Uterus (tissue), 4 donors: ENCODE measurements around the gene NUBP2. TPM values are rescaled to one million over a fixed set of nuclear protein-coding genes. Genes with fewer than 3 reads are reported as not detected.
A peak's percentile ranks its signal among the peaks of the same experiment; 100 is the strongest.

Experiments used
- DNase-seq, 2 donors: peaks; one replicate each; pipeline ENCODE4 v3.0.0-alpha.2; 2019 to 2020
- H3K27ac ChIP-seq, 2 donors: fragments of 200-600 bp; sonication (generic); 1 replicate in 1 of 2; 2 replicates in 1 of 2; pipeline ENCODE4 v1.5.1; 2016 to 2018
- H3K27me3 ChIP-seq, 2 donors: fragments of 200-600 bp; sonication (generic); one replicate each; pipeline ENCODE4 v1.5.1; 2018 to 2019; ENCODE audit warnings: control low read depth in 1 of 2
- H3K36me3 ChIP-seq, 2 donors: fragments of 200-600 bp; sonication (generic); one replicate each; pipeline ENCODE4 v1.5.1; 2019; ENCODE audit warnings: control low read depth in 1 of 2
- H3K4me1 ChIP-seq, 2 donors: fragments of 200-600 bp; sonication (generic); one replicate each; pipeline ENCODE4 v1.5.1; 2018 to 2019; ENCODE audit warnings: control low read depth in 1 of 2
- H3K4me3 ChIP-seq, 2 donors: fragments of 200-600 bp; sonication (generic); 1 replicate in 1 of 2; 2 replicates in 1 of 2; pipeline ENCODE4 v1.5.1; 2018 to 2019; ENCODE audit warnings: mild to moderate bottlenecking in 1 of 2
- H3K9me3 ChIP-seq, 2 donors: fragments of 200-600 bp; sonication (generic); one replicate each; pipeline ENCODE4 v1.5.1; 2019; ENCODE audit warnings: control low read depth in 1 of 2
- POLR2A ChIP-seq, 2 donors: fragments of 450-650 bp; IDR thresholded peaks; one replicate each; pipeline ENCODE4 v1.6.1; 2016; ENCODE audit warnings: antibody characterized with exemption in 2 of 2, mild to moderate bottlenecking in 1 of 2, moderate library complexity in 1 of 2
- intact Hi-C: fragments of 100-400 bp; cut with DNase I; formaldehyde crosslinking; loops from one replicate; pipeline ENCODE4 v1.15.1; 2023; ENCODE audit warnings: low total_unique reads
- total RNA-seq, 4 donors: library from RNA; depleted of rRNA in 3 of 4; stranded (reverse); fragments of >200 nt in 3 of 4; gene quantifications; one replicate each; pipeline versions ENCODE4 v1.1.0 to v1.2.4, GENCODE V29; 2014 to 2023
- TF ChIP-seq, protein P1 (sequence below), 4 experiments: fragments of 200-600 bp in 2 of 4; fragments of 450-650 bp in 2 of 4; sonication (generic) in 2 of 4; IDR thresholded peaks; one replicate each; pipeline ENCODE4 v1.5.1; 2016 to 2019; ENCODE audit warnings: antibody characterized with exemption in 4 of 4, mild to moderate bottlenecking in 2 of 4, moderate library complexity in 1 of 4
- donor health status: DM: yes; HTN: yes; CAD: no.

Gene NUBP2
- total RNA-seq, 4 donors from 2014 or later, result 40.5 to 54.6 (median 47.2) TPM

GRCh38 chr16:1812732-1813163 lies 30.0 kb downstream of the NUBP2 start:
- Histone ChIP-seq H3K27me3 (no peaks in the 10 kb centered on the region), H3K9me3 (no peaks in the 10 kb centered on the region), H3K27ac (no peak overlapping the region), H3K36me3 (no peaks in the 10 kb centered on the region), H3K4me1 (no peaks in the 10 kb centered on the region), H3K4me3 (no peak overlapping the region)
- peak in 1 of 2 donors; percentile 41 for DNase-seq
- TF ChIP-seq POLR2A (IDR thresholded peaks at IDR 0.05), result no peak
- TF ChIP-seq, protein P1, sequence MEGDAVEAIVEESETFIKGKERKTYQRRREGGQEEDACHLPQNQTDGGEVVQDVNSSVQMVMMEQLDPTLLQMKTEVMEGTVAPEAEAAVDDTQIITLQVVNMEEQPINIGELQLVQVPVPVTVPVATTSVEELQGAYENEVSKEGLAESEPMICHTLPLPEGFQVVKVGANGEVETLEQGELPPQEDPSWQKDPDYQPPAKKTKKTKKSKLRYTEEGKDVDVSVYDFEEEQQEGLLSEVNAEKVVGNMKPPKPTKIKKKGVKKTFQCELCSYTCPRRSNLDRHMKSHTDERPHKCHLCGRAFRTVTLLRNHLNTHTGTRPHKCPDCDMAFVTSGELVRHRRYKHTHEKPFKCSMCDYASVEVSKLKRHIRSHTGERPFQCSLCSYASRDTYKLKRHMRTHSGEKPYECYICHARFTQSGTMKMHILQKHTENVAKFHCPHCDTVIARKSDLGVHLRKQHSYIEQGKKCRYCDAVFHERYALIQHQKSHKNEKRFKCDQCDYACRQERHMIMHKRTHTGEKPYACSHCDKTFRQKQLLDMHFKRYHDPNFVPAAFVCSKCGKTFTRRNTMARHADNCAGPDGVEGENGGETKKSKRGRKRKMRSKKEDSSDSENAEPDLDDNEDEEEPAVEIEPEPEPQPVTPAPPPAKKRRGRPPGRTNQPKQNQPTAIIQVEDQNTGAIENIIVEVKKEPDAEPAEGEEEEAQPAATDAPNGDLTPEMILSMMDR (IDR thresholded peaks at IDR 0.05), result peak; percentile 39 to 51 (median 44)
- intact Hi-C loops, result no loop called here

DNA sequence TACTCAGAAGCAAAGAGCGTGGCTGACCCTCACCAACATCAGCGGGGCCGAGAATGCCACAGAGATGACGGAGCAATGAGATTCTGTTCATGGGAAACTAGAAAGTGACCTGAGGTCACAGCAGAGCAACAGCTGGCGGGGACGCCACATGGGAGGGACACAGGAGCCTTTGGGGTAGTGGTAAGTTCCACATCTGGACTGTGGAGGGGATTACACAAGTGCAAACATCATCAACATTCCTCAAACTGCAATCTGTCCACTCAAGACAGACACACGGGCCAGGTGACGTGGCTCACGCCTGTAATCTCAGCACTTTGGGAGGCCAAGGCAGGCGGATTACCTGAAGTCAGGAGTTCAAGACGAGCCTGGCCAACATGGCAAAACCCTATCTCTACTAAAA lies 32.7 kb downstream of the NUBP2 start:
- DNase-seq, result no peak
- no peaks in the 10 kb centered on the region for H3K27me3 ChIP-seq
- no peak overlapping the region for H3K4me3 ChIP-seq
- intact Hi-C loops, result no loop called here
- H3K4me1 ChIP-seq, result no peaks in the 10 kb centered on the region
- no peak overlapping the region for H3K27ac ChIP-seq
- no peak for TF ChIP-seq POLR2A (IDR thresholded peaks at IDR 0.05)
- TF ChIP-seq, protein P1 (IDR thresholded peaks at IDR 0.05), result no peak
- no peaks in the 10 kb centered on the region for H3K9me3 ChIP-seq
- H3K36me3 ChIP-seq, result no peaks in the 10 kb centered on the region

- intact Hi-C loops, result no loop called here
- H3K27ac ChIP-seq, result no peak overlapping the region
- H3K36me3 ChIP-seq, result no peaks in the 10 kb centered on the region
- DNase-seq, result no peak
- no peaks in the 10 kb centered on the region for H3K9me3 ChIP-seq
- no peaks in the 10 kb centered on the region for H3K27me3 ChIP-seq
- H3K4me1 ChIP-seq, result no peaks in the 10 kb centered on the region
- no peak for TF ChIP-seq POLR2A (IDR thresholded peaks at IDR 0.05)
- TF ChIP-seq, protein P1 (IDR thresholded peaks at IDR 0.05), result no peak
- no peak overlapping the region for H3K4me3 ChIP-seq
Measured at GRCh38 chr16:1816396-1817275, 33.9 kb downstream of the NUBP2 start.

- intact Hi-C loops, result no loop called here
Measured at GRCh38 chr16:1817276-1817589, 34.5 kb downstream of the NUBP2 start.

GRCh38 chr16:1817716-1818115 lies 35.0 kb downstream of the NUBP2 start:
- DNase-seq, result no peak
- no peaks in the 10 kb centered on the region for H3K36me3 ChIP-seq
- intact Hi-C loops, result no loop called here

More at GRCh38 chr16:1817276-1817589, 34.5 kb downstream of the NUBP2 start:
- H3K36me3 ChIP-seq, result no peaks in the 10 kb centered on the region
- TF ChIP-seq, protein P1 (IDR thresholded peaks at IDR 0.05), result no peak
- TF ChIP-seq POLR2A (IDR thresholded peaks at IDR 0.05), result no peak
- H3K9me3 ChIP-seq, result no peaks in the 10 kb centered on the region
- no peak for DNase-seq
- no peaks in the 10 kb centered on the region for H3K4me1 ChIP-seq
- H3K4me3 ChIP-seq, result no peak overlapping the region
- H3K27me3 ChIP-seq, result no peaks in the 10 kb centered on the region
- H3K27ac ChIP-seq, result no peak overlapping the region

More at GRCh38 chr16:1817716-1818115, 35.0 kb downstream of the NUBP2 start:
- H3K9me3 ChIP-seq, result no peaks in the 10 kb centered on the region
- no peaks in the 10 kb centered on the region for H3K4me1 ChIP-seq
- H3K4me3 ChIP-seq, result no peak overlapping the region
- H3K27ac ChIP-seq, result no peak overlapping the region
- TF ChIP-seq, protein P1 (IDR thresholded peaks at IDR 0.05), result no peak
- TF ChIP-seq POLR2A (IDR thresholded peaks at IDR 0.05), result no peak
- H3K27me3 ChIP-seq, result no peaks in the 10 kb centered on the region
